DOHH2 (cell line): ENCODE data around the gene CCM2.
A peak's percentile ranks its signal among the peaks of the same experiment; 100 is the strongest.

Experiments used
- H3F3A ChIP-seq: fragments of 200-600 bp; sonication (generic), shearing (Covaris generic); 2 replicates; pipeline ENCODE4 v1.6.0; 2016; ENCODE audit warnings: antibody characterized with exemption, mild to moderate bottlenecking; ENCODE audit not compliant: control insufficient read depth, insufficient read depth
- H3K27ac ChIP-seq: fragments of 200-600 bp; sonication (generic); 2 replicates; pipeline ENCODE4 v1.5.1; 2014; ENCODE audit warnings: low read depth, mild to moderate bottlenecking, low read length, moderate library complexity
- H3K27me3 ChIP-seq: fragments of 200-600 bp; sonication (generic); 2 replicates; pipeline ENCODE4 v1.6.1; 2014; ENCODE audit warnings: mild to moderate bottlenecking, low read length, mixed read lengths; ENCODE audit not compliant: control insufficient read depth
- H3K36me3 ChIP-seq: fragments of 200-600 bp; sonication (generic); 2 replicates; pipeline ENCODE4 v1.6.1; 2014; ENCODE audit warnings: mild to moderate bottlenecking, low read length, moderate library complexity, mixed read lengths; ENCODE audit not compliant: control insufficient read depth
- H3K4me1 ChIP-seq: fragments of 200-600 bp; sonication (generic); 2 replicates; pipeline ENCODE4 v1.6.1; 2014; ENCODE audit warnings: mild to moderate bottlenecking, low read length, mixed read lengths; ENCODE audit not compliant: control insufficient read depth
- H3K4me2 ChIP-seq: fragments of 200-600 bp; sonication (generic); 2 replicates; pipeline ENCODE4 v1.6.0; 2014; ENCODE audit warnings: mild to moderate bottlenecking, low read length, moderate library complexity
- H3K4me3 ChIP-seq: fragments of 200-600 bp; sonication (generic); 2 replicates; pipeline ENCODE4 v1.5.1; 2014; ENCODE audit warnings: mild to moderate bottlenecking, low read length, mixed read lengths
- H3K79me2 ChIP-seq: fragments of 200-600 bp; sonication (generic); 2 replicates; pipeline ENCODE4 v1.6.1; 2014; ENCODE audit warnings: mild to moderate bottlenecking, low read length, mixed read lengths; ENCODE audit not compliant: control insufficient read depth
- H3K9me2 ChIP-seq: fragments of 200-600 bp; sonication (generic); replicated peaks from 2 replicates; pipeline ENCODE4 v1.6.1; 2014; ENCODE audit warnings: mild to moderate bottlenecking, low read length, mixed read lengths; ENCODE audit not compliant: control insufficient read depth
- H3K9me3 ChIP-seq: fragments of 200-600 bp; sonication (generic); 2 replicates; pipeline ENCODE4 v1.6.1; 2014; ENCODE audit warnings: antibody characterized with exemption, low read length, mixed read lengths; ENCODE audit not compliant: control insufficient read depth, insufficient read depth
- H4K20me1 ChIP-seq: fragments of 200-600 bp; sonication (generic); 2 replicates; pipeline ENCODE4 v1.6.0; 2014; ENCODE audit warnings: low read depth, mild to moderate bottlenecking, antibody characterized with exemption, low read length, moderate library complexity; ENCODE audit not compliant: control insufficient read depth, insufficient read depth
- CTCF ChIP-seq: fragments of 200-600 bp; sonication (generic); IDR thresholded peaks from one replicate; pipeline ENCODE4 v1.5.1; 2014; ENCODE audit warnings: antibody characterized with exemption, mild to moderate bottlenecking, low read depth, low read length; ENCODE audit not compliant: poor library complexity, severe bottlenecking
- EZH2phosphoT487 ChIP-seq: fragments of 200-600 bp; sonication (generic); IDR thresholded peaks from 2 replicates; pipeline ENCODE4 v1.6.1; 2017; ENCODE audit warnings: borderline replicate concordance, mild to moderate bottlenecking, antibody characterized with exemption, low read length, moderate library complexity, mixed read lengths

CCM2 gene

GRCh38 chr7:44972562-44972961, 27.4 kb upstream of the CCM2 start:
- Histone ChIP-seq H3K27me3 (no peaks in the 10 kb centered on the region), H3K9me2 (no peaks in the 10 kb centered on the region), H3K79me2 (peaks cover 33% of the 10 kb centered on the region), H3K36me3 (peaks cover 97% of the 10 kb centered on the region), H3K4me1 (peaks cover 86% of the 10 kb centered on the region), H3K27ac (no peak overlapping the region), H3K4me3 (no peak overlapping the region), H4K20me1 (no peaks in the 10 kb centered on the region), H3K4me2 (no peak overlapping the region), H3K9me3 (no peaks in the 10 kb centered on the region), H3F3A (no peaks in the 10 kb centered on the region)
- TF ChIP-seq CTCF (no peak), EZH2phosphoT487 (no peak)

- H3K9me2 ChIP-seq = no peaks in the 10 kb centered on the region
- H3K36me3 ChIP-seq = peaks cover 98% of the 10 kb centered on the region
- H3K4me2 ChIP-seq = no peak overlapping the region
- H4K20me1 ChIP-seq = no peaks in the 10 kb centered on the region
- H3K4me3 ChIP-seq = no peak overlapping the region
- H3K27ac ChIP-seq = no peak overlapping the region
- TF ChIP-seq EZH2phosphoT487 = no peak
- peak; percentile 83 for TF ChIP-seq CTCF
- H3K4me1 ChIP-seq = peaks cover 92% of the 10 kb centered on the region
- H3K27me3 ChIP-seq = no peaks in the 10 kb centered on the region
- H3K79me2 ChIP-seq = peaks cover 45% of the 10 kb centered on the region
- no peaks in the 10 kb centered on the region for H3F3A ChIP-seq
- H3K9me3 ChIP-seq = no peaks in the 10 kb centered on the region
These were observed 26.2 kb upstream of the CCM2 start for GRCh38 chr7:44973610-44974401.

GRCh38 chr7:44974549-44974948, 25.5 kb upstream of the CCM2 start:
- H3K4me3 ChIP-seq = no peak overlapping the region
- peaks cover 94% of the 10 kb centered on the region for H3K36me3 ChIP-seq
- H3K27ac ChIP-seq = no peak overlapping the region
- no peaks in the 10 kb centered on the region for H3K27me3 ChIP-seq
- H3K79me2 ChIP-seq = peaks cover 50% of the 10 kb centered on the region
- peaks cover 4% of the 10 kb centered on the region for H3F3A ChIP-seq
- no peaks in the 10 kb centered on the region for H3K9me2 ChIP-seq
- TF ChIP-seq CTCF (no peak), EZH2phosphoT487 (no peak)
- H4K20me1 ChIP-seq = no peaks in the 10 kb centered on the region
- H3K9me3 ChIP-seq = no peaks in the 10 kb centered on the region
- peaks cover 94% of the 10 kb centered on the region for H3K4me1 ChIP-seq
- no peak overlapping the region for H3K4me2 ChIP-seq
